Heart right ventricle (tissue), 16 donors: ENCODE measurements around the gene RAB14. TPM values are rescaled to one million over a fixed set of nuclear protein-coding genes. Genes with fewer than 3 reads are reported as not detected.
"Not testable (repeated sequence)": the region's sequence is repeated elsewhere in the genome, so short reads cannot be mapped to it uniquely, and the experiment has no call there.

ENCODE experiments used
- ATAC-seq, 8 donors: fragments of 200-7000 bp; cut with Tn5 transposase; one replicate each; pipeline ENCODE4 v1.9.1; 2020; ENCODE audit warnings: mild to moderate bottlenecking in 8 of 8, moderate library complexity in 8 of 8, moderate number of reproducible peaks in 1 of 8
- DNase-seq, 2 donors: peaks; one replicate each; pipeline ENCODE4 v3.0.0-alpha.2; 2020
- H3K27ac ChIP-seq, 10 donors: fragments of 200-600 bp; sonication (generic) in 2 of 10; one replicate each; pipeline versions ENCODE4 v1.5.0 to v1.8.0; 2020 to 2022; ENCODE audit warnings: mild to moderate bottlenecking in 3 of 10
- H3K27me3 ChIP-seq, 7 donors: fragments of 200-600 bp; one replicate each; pipeline ENCODE4 v1.8.0; 2021 to 2022; ENCODE audit warnings: mild to moderate bottlenecking in 2 of 7
- H3K36me3 ChIP-seq, 9 donors: fragments of 200-600 bp; sonication (generic) in 1 of 9; one replicate each; pipeline versions ENCODE4 v1.5.0 to v1.8.0; 2020 to 2022; ENCODE audit warnings: mild to moderate bottlenecking in 2 of 9
- H3K4me1 ChIP-seq, 9 donors: fragments of 200-600 bp; sonication (generic) in 1 of 9; one replicate each; pipeline versions ENCODE4 v1.5.0 to v1.8.0; 2020 to 2022; ENCODE audit warnings: mild to moderate bottlenecking in 4 of 9
- H3K4me3 ChIP-seq, 10 donors: fragments of 200-600 bp; sonication (generic) in 2 of 10; one replicate each; pipeline versions ENCODE4 v1.5.0 to v1.8.0; 2020 to 2022; ENCODE audit warnings: mild to moderate bottlenecking in 7 of 10, moderate library complexity in 2 of 10
- H3K9me3 ChIP-seq, 11 donors: fragments of 200-600 bp in 10 of 11; sonication (generic) in 2 of 11; one replicate each; pipeline versions ENCODE4 v1.5.0 to v1.8.0; 2013 to 2022; ENCODE audit warnings: mild to moderate bottlenecking in 2 of 11, control low read depth in 1 of 11, moderate library complexity in 1 of 11
- CTCF ChIP-seq, 9 donors: fragments of 200-600 bp; sonication (generic) in 2 of 9; IDR thresholded peaks; one replicate each; pipeline versions ENCODE4 v1.5.0 to v1.8.0; 2021 to 2022; ENCODE audit warnings: antibody characterized with exemption in 9 of 9, mild to moderate bottlenecking in 5 of 9, moderate library complexity in 1 of 9
- WGBS, 2 donors: extraction: QIAGEN DNeasy Blood & Tissue Kit; methylation state at CpG; one replicate each; pipeline ENCODE4 v1.1.7; 2013; ENCODE audit warnings: inconsistent platforms in 1 of 2; 5-methylcytosine and 5-hydroxymethylcytosine counted together
- intact Hi-C, 10 donors: fragments of 100-400 bp; cut with DNase I; formaldehyde crosslinking; loops; one replicate each; pipeline versions ENCODE4 v1.11.1 to v1.14.2; 2022
- polyA plus RNA-seq, 2 donors: library from polyadenylated mRNA; stranded (reverse); fragments of 200-250 nt; gene quantifications; one replicate each; pipeline ENCODE4 v1.2.3, GENCODE V29; 2013
- total RNA-seq, 10 donors: library from RNA; stranded (reverse); fragmentation: NEBNext Ultra II Directional in 3 of 10; extraction: Animal tissue kit (Norgen Biotek cat#: 25700) in 3 of 10; gene quantifications; one replicate each; pipeline versions ENCODE4 v1.2.1 to v1.2.4, GENCODE V29; 2021 to 2023
- donor health status: Arrhythmogenic right ventricular cardiomyopathy.
- donor health status: ischemic (EF 13 %, LVEDD 7.1; RV severe dilation, severe dysfunction).
- donor health status: healthy with polysubstance abuse.
- donor health status: DM: no; HTN: yes; CAD: no.
- donor health status: DM: no; HTN: no; CAD: no.
- donor health status: ischemic (EF 25% LVEDD 6.9; RV normal size, moderate dysfunction).
- donor health status: ischemic (EF 25% LVEDD 5.7; RV mildly dilated, moderate dysfunction).
- donor health status: healthy.
- donor health status: DM: yes; HTN: yes; CAD: no.
- donor health status: Ischemic cardiomyopathy.
- donor health status: ischemic (EF 35%, LVEDD 5.7; RV mildly dilated, moderate dysfunction).
- donor health status: nonischemic (EF 11% LVEDD 7.7; RV severe dilation, severe dysfunction).
- donor health status: DM: yes; HTN: yes; CAD: no.
- donor health status: PGD.
- donor health status: ischemic (EF 29% LVEDD 5.4; RV normal size, mild dysfunction).
- donor health status: nonischemic (EF 23%, LVEDD 6.1; RV moderate dilation, normal function).

The RAB14 gene
- total and polyA plus RNA-seq, 12 donors = 17.6 to 60.7 (median 51.5) TPM

GRCh38 chr9:121183666-121184423 is 17.8 kb downstream of the RAB14 start:
- no peak overlapping the region for H3K4me3 ChIP-seq
- peaks cover 0 to 82% (median 58%) of the 10 kb centered on the region in 9 donors for H3K4me1 ChIP-seq
- TF ChIP-seq CTCF (IDR thresholded peaks at IDR 0.05) = no peak
- H3K27ac ChIP-seq = peak overlapping the region in 2 of 10 donors; percentile 2 to 7
- no peak for DNase-seq
- intact Hi-C loops = loop anchor here in 1 of 10 donors (5.0 kb wide), 1 partner anchor 1238 kb away; no protein-coding TSS in a partner anchor
- ATAC-seq = peak in 1 of 8 donors; percentile 18
- 70 to 82% methylated on average over 3 of the region's 3 CpGs for WGBS, 2 donors
- H3K27me3 ChIP-seq = no peaks in the 10 kb centered on the region
- H3K9me3 ChIP-seq = no peaks in the 10 kb centered on the region
- peaks cover 0 to 79% (median 20%) of the 10 kb centered on the region in 9 donors for H3K36me3 ChIP-seq

GRCh38 chr9:121182989-121183388 is 18.7 kb downstream of the RAB14 start:
- no peak for ATAC-seq
- H3K4me1 ChIP-seq = peaks cover 0 to 77% (median 57%) of the 10 kb centered on the region in 9 donors
- no peak for DNase-seq
- H3K27ac ChIP-seq = peak overlapping the region in 2 of 10 donors; percentile 2 to 7
- TF ChIP-seq CTCF (IDR thresholded peaks at IDR 0.05) = no peak
- H3K4me3 ChIP-seq = no peak overlapping the region
- peaks cover 0 to 82% (median 20%) of the 10 kb centered on the region in 9 donors for H3K36me3 ChIP-seq
- intact Hi-C loops = loop anchor here in 1 of 10 donors (5.0 kb wide), 1 partner anchor 1239 kb away; no protein-coding TSS in a partner anchor
- no peaks in the 10 kb centered on the region for H3K9me3 ChIP-seq
- H3K27me3 ChIP-seq = no peaks in the 10 kb centered on the region

GRCh38 chr9:121182101-121182836 is 19.4 kb downstream of the RAB14 start:
- Histone ChIP-seq H3K36me3 (peaks cover 0 to 89% (median 20%) of the 10 kb centered on the region in 9 donors), H3K9me3 (no peaks in the 10 kb centered on the region), H3K27ac (no peak overlapping the region), H3K27me3 (no peaks in the 10 kb centered on the region), H3K4me3 (no peak overlapping the region), H3K4me1 (peaks cover 0 to 70% (median 50%) of the 10 kb centered on the region in 9 donors)
- no peak for DNase-seq
- intact Hi-C loops = loop anchor here in 1 of 10 donors (5.0 kb wide), 1 partner anchor 1240 kb away; no protein-coding TSS in a partner anchor
- no peak for TF ChIP-seq CTCF (IDR thresholded peaks at IDR 0.05)
- ATAC-seq = no peak
- 49 to 66% methylated on average over 3 of the region's 3 CpGs for WGBS, 2 donors

GRCh38 chr9:121179930-121180681 is 21.6 kb downstream of the RAB14 start:
- Histone ChIP-seq H3K4me1 (peaks cover 0 to 50% (median 32%) of the 10 kb centered on the region in 9 donors), H3K27me3 (no peaks in the 10 kb centered on the region), H3K36me3 (peaks cover 0 to 94% (median 20%) of the 10 kb centered on the region in 9 donors), H3K27ac (no peak overlapping the region), H3K4me3 (no peak overlapping the region), H3K9me3 (no peaks in the 10 kb centered on the region)
- 84 to 89% methylated on average over 3 of the region's 3 CpGs for WGBS, 2 donors
- ATAC-seq (no peak), DNase-seq (no peak)
- intact Hi-C loops = loop anchor here in 1 of 10 donors (5.0 kb wide), 1 partner anchor 1242 kb away; no protein-coding TSS in a partner anchor
- no peak for TF ChIP-seq CTCF (IDR thresholded peaks at IDR 0.05)

- intact Hi-C loops, H3K4me3 ChIP-seq, ATAC-seq, H3K9me3 ChIP-seq, H3K27ac ChIP-seq, DNase-seq, H3K27me3 ChIP-seq: not testable (repeated sequence)
- Histone ChIP-seq H3K36me3 (peaks cover 0 to 99% (median 20%) of the 10 kb centered on the region in 9 donors), H3K4me1 (peaks cover 0 to 42% (median 24%) of the 10 kb centered on the region in 9 donors)
- WGBS, 2 donors = 93 to 97% methylated on average over 1 of the region's 1 CpG
Observed at GRCh38 chr9:121179373-121179721, 22.3 kb downstream of the RAB14 start.
